Measurements from ENCODE around the gene ANAPC7.
"Not testable (repeated sequence)": the region's sequence is repeated elsewhere in the genome, so short reads cannot be mapped to it uniquely, and the experiment has no call there.

The ANAPC7 gene

GRCh38 chr12:110403146-110403975 lies at the start of gene ANAPC7:
TSS of gene ANAPC7 (minus strand) at chr12:110403708. CDS start at chr12:110403627, 81 bp downstream.
- peak; percentile 92 for DNase-seq

GRCh38 chr12:110451263-110451662 lies 47.8 kb upstream of the ANAPC7 start:
- no peak for DNase-seq

GRCh38 chr12:110449799-110450497 lies 46.4 kb upstream of the ANAPC7 start, which contains the start of gene ARPC3:
TSS of gene ARPC3 (minus strand) at chr12:110450337. CDS start at chr12:110450260, 77 bp downstream.
- peak; percentile 94 for DNase-seq

- DNase-seq, result no peak
Observed at GRCh38 chr12:110444455-110444854, 40.9 kb upstream of the ANAPC7 start.

GRCh38 chr12:110436231-110436630 lies 32.7 kb upstream of the ANAPC7 start:
- peak; percentile 4 for DNase-seq

GRCh38 chr12:110431957-110432587 lies 28.6 kb upstream of the ANAPC7 start:
- no peak for DNase-seq

GRCh38 chr12:110429676-110430075 lies 26.2 kb upstream of the ANAPC7 start:
- not testable (repeated sequence) for DNase-seq

GRCh38 chr12:110426406-110426805 lies 22.9 kb upstream of the ANAPC7 start:
- peak; percentile 26 for DNase-seq

GRCh38 chr12:110424237-110424636 lies 20.7 kb upstream of the ANAPC7 start:
- DNase-seq, result peak; percentile 4

GRCh38 chr12:110421701-110422100 lies 18.2 kb upstream of the ANAPC7 start:
- DNase-seq, result no peak

GRCh38 chr12:110421159-110421661 lies 17.7 kb upstream of the ANAPC7 start:
- DNase-seq, result no peak

GRCh38 chr12:110420644-110421043 lies 17.1 kb upstream of the ANAPC7 start:
- not testable (repeated sequence) for DNase-seq

GRCh38 chr12:110417113-110417512 lies 13.6 kb upstream of the ANAPC7 start:
- not testable (repeated sequence) for DNase-seq

- DNase-seq, result peak; percentile 6
Observed at GRCh38 chr12:110410086-110410485, 6.6 kb upstream of the ANAPC7 start.

- not testable (repeated sequence) for DNase-seq
Observed at GRCh38 chr12:110405126-110405662, 1.7 kb upstream of the ANAPC7 start.

GRCh38 chr12:110403976-110404682 lies 621 bp upstream of the ANAPC7 start:
- peak; percentile 72 for DNase-seq

GRCh38 chr12:110382683-110383082 lies 20.8 kb downstream of the ANAPC7 start:
- no peak for DNase-seq

- DNase-seq, result no peak
Observed at GRCh38 chr12:110379631-110380030, 23.9 kb downstream of the ANAPC7 start.

- DNase-seq, result no peak
Observed at GRCh38 chr12:110379197-110379596, 24.3 kb downstream of the ANAPC7 start.

GRCh38 chr12:110378131-110378790 lies 25.2 kb downstream of the ANAPC7 start:
- not testable (repeated sequence) for DNase-seq

- DNase-seq, result no peak
Observed at GRCh38 chr12:110373962-110374611, 29.4 kb downstream of the ANAPC7 start.

Data from fibroblast of skin of right quadriceps (primary cell).